Measurements from ENCODE around the gene KCNK3. TPM values are rescaled to one million over a fixed set of nuclear protein-coding genes. Genes with fewer than 3 reads are reported as not detected.

The KCNK3 gene
- total and polyA plus RNA-seq, 2 donors (not counting 3 experiments of a cell fraction or from before 2014, with no cell fraction given) = not detected

DNA sequence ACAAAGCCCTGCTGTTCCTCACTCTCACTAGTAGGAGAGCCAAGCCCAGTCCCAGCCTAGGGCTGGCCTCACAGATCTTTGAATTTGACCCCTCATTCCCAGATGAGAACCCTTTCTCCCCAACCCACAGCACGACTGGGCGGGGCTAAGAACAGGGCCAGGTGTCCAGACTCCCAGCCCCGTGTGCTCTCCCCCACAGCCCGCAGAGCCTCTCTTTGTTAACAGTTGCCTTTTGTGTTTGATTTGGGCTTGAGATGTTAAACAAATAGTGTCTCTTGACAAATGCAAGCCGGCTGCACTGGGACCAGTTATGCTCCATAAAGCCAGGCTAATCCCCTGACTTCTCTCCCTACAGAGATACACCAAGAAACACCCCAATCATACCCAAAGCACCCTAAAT lies 4.7 kb upstream of the KCNK3 start:
- H4K20me1 ChIP-seq (replicated peaks; ENCODE audit: control insufficient read depth, extremely low read depth, insufficient read depth, low read length) = no peaks in the 10 kb centered on the region
- H3K4me3 ChIP-seq (replicated peaks in 1 of 3; ENCODE audit: insufficient read depth in 1 of 3, low read depth in 1 of 3, low read length in 3 of 3) = no peak overlapping the region
- no peaks in the 10 kb centered on the region for H3K9me1 ChIP-seq (replicated peaks; ENCODE audit: control insufficient read depth, extremely low read depth, insufficient read depth, low read length)
- H3K27ac ChIP-seq (ENCODE audit: insufficient read depth, low read depth, low read length) = no peak overlapping the region
- no peaks in the 10 kb centered on the region for H3K36me3 ChIP-seq (ENCODE audit: control insufficient read depth in 2 of 2, extremely low read depth in 1 of 2, insufficient read depth in 2 of 2, low read length in 2 of 2)
- no peak overlapping the region for H3K9ac ChIP-seq (replicated peaks; ENCODE audit: extremely low read depth, insufficient read depth, low read length)
- dilution Hi-C loops (cut with MboI; ENCODE audit: extremely low pct_ligation_motif_present, low sequenced_read_pairs) (no loop called here), intact Hi-C loops (cut with micrococcal nuclease) (no loop called here)
- H3K4me1 ChIP-seq (ENCODE audit: control insufficient read depth, extremely low read depth, insufficient read depth, low read length) = no peaks in the 10 kb centered on the region
- no TSS peak for BruUV-seq (replicated peaks)
- no peak for DNase-seq (ENCODE audit: low read depth, low spot score)
- no peak for FAIRE-seq
- H3K9me3 ChIP-seq (replicated peaks; ENCODE audit: control insufficient read depth, insufficient read depth, low read length) = no peaks in the 10 kb centered on the region
- H3K4me2 ChIP-seq (ENCODE audit: insufficient read depth, low read length) = no peak overlapping the region
- POLR2A ChIA-PET = no interaction called here
- no peaks in the 10 kb centered on the region for H3K79me2 ChIP-seq (ENCODE audit: control insufficient read depth, insufficient read depth, low read length)
- no peak for TF ChIP-seq MAX (IDR thresholded peaks at IDR 0.05; ENCODE audit: insufficient read depth, insufficient read length)
- no peak for TF ChIP-seq MYC (IDR thresholded peaks at IDR 0.05; ENCODE audit: low read depth, low read length)
- TF ChIP-seq POLR2A (IDR thresholded peaks at IDR 0.05; ENCODE audit: low read depth, low read length) = no peak
- no peak for TF ChIP-seq JUN (IDR thresholded peaks at IDR 0.05; ENCODE audit: borderline replicate concordance, insufficient read depth, insufficient read length, low read depth)
- no peak for TF ChIP-seq GATA2 (IDR thresholded peaks at IDR 0.05; ENCODE audit: insufficient read depth, insufficient read length, low read depth, low read length)
- CTCF ChIA-PET = no interaction called here
- H3K27me3 ChIP-seq (ENCODE audit: control insufficient read depth in 2 of 2, insufficient read depth in 2 of 2, low read length in 2 of 2) = peaks cover 22 to 23% of the 10 kb centered on the region in 2 experiments
- no peak overlapping the region for H2AFZ ChIP-seq (ENCODE audit: low read depth, low read length)

GRCh38 chr2:26691161-26691560 lies 1.4 kb upstream of the KCNK3 start:
- H3K9me1 ChIP-seq (replicated peaks; ENCODE audit: control insufficient read depth, extremely low read depth, insufficient read depth, low read length) = no peaks in the 10 kb centered on the region
- no peak overlapping the region for H3K27ac ChIP-seq (ENCODE audit: insufficient read depth, low read depth, low read length)
- DNase-seq (ENCODE audit: low read depth, low spot score) (no peak), FAIRE-seq (no peak)
- no peaks in the 10 kb centered on the region for H3K36me3 ChIP-seq (ENCODE audit: control insufficient read depth in 2 of 2, extremely low read depth in 1 of 2, insufficient read depth in 2 of 2, low read length in 2 of 2)
- BruUV-seq (replicated peaks) = no TSS peak
- no peaks in the 10 kb centered on the region for H4K20me1 ChIP-seq (replicated peaks; ENCODE audit: control insufficient read depth, extremely low read depth, insufficient read depth, low read length)
- dilution Hi-C loops (cut with MboI; ENCODE audit: extremely low pct_ligation_motif_present, low sequenced_read_pairs) (no loop called here), intact Hi-C loops (cut with micrococcal nuclease) (no loop called here)
- no peak overlapping the region for H2AFZ ChIP-seq (ENCODE audit: low read depth, low read length)
- POLR2A ChIA-PET = no interaction called here
- TF ChIP-seq EZH2 (IDR thresholded peaks at IDR 0.05; ENCODE audit: borderline replicate concordance, low read depth, low read length, severe bottlenecking) = no peak
- TF ChIP-seq MAX (IDR thresholded peaks at IDR 0.05; ENCODE audit: insufficient read depth, insufficient read length) = no peak
- no peak for TF ChIP-seq CTCF (IDR thresholded peaks at IDR 0.05; ENCODE audit: extremely low read depth in 1 of 2, insufficient read depth in 1 of 2, low read depth in 1 of 2, low read length in 2 of 2)
- TF ChIP-seq MYC (IDR thresholded peaks at IDR 0.05; ENCODE audit: low read depth, low read length) = no peak
- no peak for TF ChIP-seq FOS (IDR thresholded peaks at IDR 0.05; ENCODE audit: borderline replicate concordance, insufficient read depth, low read length)
- no peak for TF ChIP-seq POLR2A (IDR thresholded peaks at IDR 0.05; ENCODE audit: low read depth, low read length)
- TF ChIP-seq GATA2 (IDR thresholded peaks at IDR 0.05; ENCODE audit: insufficient read depth, insufficient read length, low read depth, low read length) = no peak
- no peak for TF ChIP-seq JUN (IDR thresholded peaks at IDR 0.05; ENCODE audit: borderline replicate concordance, insufficient read depth, insufficient read length, low read depth)
- TF ChIP-seq POLR2AphosphoS5 (IDR thresholded peaks at IDR 0.05; ENCODE audit: insufficient read depth, low read depth, low read length) = no peak
- H3K79me2 ChIP-seq (ENCODE audit: control insufficient read depth, insufficient read depth, low read length) = no peaks in the 10 kb centered on the region
- no peaks in the 10 kb centered on the region for H3K9me3 ChIP-seq (replicated peaks; ENCODE audit: control insufficient read depth, insufficient read depth, low read length)
- peaks cover 27 to 36% of the 10 kb centered on the region in 2 experiments for H3K27me3 ChIP-seq (ENCODE audit: control insufficient read depth in 2 of 2, insufficient read depth in 2 of 2, low read length in 2 of 2)
- CTCF ChIA-PET = no interaction called here
- peaks cover 8% of the 10 kb centered on the region for H3K4me1 ChIP-seq (ENCODE audit: control insufficient read depth, extremely low read depth, insufficient read depth, low read length)
- H3K4me3 ChIP-seq (replicated peaks in 1 of 3; ENCODE audit: insufficient read depth in 1 of 3, low read depth in 1 of 3, low read length in 3 of 3) = no peak overlapping the region
- no peak overlapping the region for H3K4me2 ChIP-seq (ENCODE audit: insufficient read depth, low read length)
- H3K9ac ChIP-seq (replicated peaks; ENCODE audit: extremely low read depth, insufficient read depth, low read length) = no peak overlapping the region

Measured in endothelial cell of umbilical vein (primary cell).